Uterus (tissue), 4 donors: ENCODE measurements around the gene LDLRAD4. TPM values are rescaled to one million over a fixed set of nuclear protein-coding genes. Genes with fewer than 3 reads are reported as not detected.

Source experiments
- DNase-seq, 2 donors: peaks; one replicate each; pipeline ENCODE4 v3.0.0-alpha.2; 2019 to 2020
- H3K27ac ChIP-seq, 2 donors: fragments of 200-600 bp; sonication (generic); 1 replicate in 1 of 2; 2 replicates in 1 of 2; pipeline ENCODE4 v1.5.1; 2016 to 2018
- H3K27me3 ChIP-seq, 2 donors: fragments of 200-600 bp; sonication (generic); one replicate each; pipeline ENCODE4 v1.5.1; 2018 to 2019; ENCODE audit warnings: control low read depth in 1 of 2
- H3K36me3 ChIP-seq, 2 donors: fragments of 200-600 bp; sonication (generic); one replicate each; pipeline ENCODE4 v1.5.1; 2019; ENCODE audit warnings: control low read depth in 1 of 2
- H3K4me1 ChIP-seq, 2 donors: fragments of 200-600 bp; sonication (generic); one replicate each; pipeline ENCODE4 v1.5.1; 2018 to 2019; ENCODE audit warnings: control low read depth in 1 of 2
- H3K4me3 ChIP-seq, 2 donors: fragments of 200-600 bp; sonication (generic); 1 replicate in 1 of 2; 2 replicates in 1 of 2; pipeline ENCODE4 v1.5.1; 2018 to 2019; ENCODE audit warnings: mild to moderate bottlenecking in 1 of 2
- H3K9me3 ChIP-seq, 2 donors: fragments of 200-600 bp; sonication (generic); one replicate each; pipeline ENCODE4 v1.5.1; 2019; ENCODE audit warnings: control low read depth in 1 of 2
- POLR2A ChIP-seq, 2 donors: fragments of 450-650 bp; IDR thresholded peaks; one replicate each; pipeline ENCODE4 v1.6.1; 2016; ENCODE audit warnings: antibody characterized with exemption in 2 of 2, mild to moderate bottlenecking in 1 of 2, moderate library complexity in 1 of 2
- intact Hi-C: fragments of 100-400 bp; cut with DNase I; formaldehyde crosslinking; loops from one replicate; pipeline ENCODE4 v1.15.1; 2023; ENCODE audit warnings: low total_unique reads
- total RNA-seq, 4 donors: library from RNA; depleted of rRNA in 3 of 4; stranded (reverse); fragments of >200 nt in 3 of 4; gene quantifications; one replicate each; pipeline versions ENCODE4 v1.1.0 to v1.2.4, GENCODE V29; 2014 to 2023
- TF ChIP-seq, protein P1 (sequence below), 4 experiments: fragments of 200-600 bp in 2 of 4; fragments of 450-650 bp in 2 of 4; sonication (generic) in 2 of 4; IDR thresholded peaks; one replicate each; pipeline ENCODE4 v1.5.1; 2016 to 2019; ENCODE audit warnings: antibody characterized with exemption in 4 of 4, mild to moderate bottlenecking in 2 of 4, moderate library complexity in 1 of 4
- donor health status: DM: yes; HTN: yes; CAD: no.

The LDLRAD4 gene
- total RNA-seq, 4 donors from 2014 or later: 23.8 to 82.2 (median 39.3) TPM

DNA sequence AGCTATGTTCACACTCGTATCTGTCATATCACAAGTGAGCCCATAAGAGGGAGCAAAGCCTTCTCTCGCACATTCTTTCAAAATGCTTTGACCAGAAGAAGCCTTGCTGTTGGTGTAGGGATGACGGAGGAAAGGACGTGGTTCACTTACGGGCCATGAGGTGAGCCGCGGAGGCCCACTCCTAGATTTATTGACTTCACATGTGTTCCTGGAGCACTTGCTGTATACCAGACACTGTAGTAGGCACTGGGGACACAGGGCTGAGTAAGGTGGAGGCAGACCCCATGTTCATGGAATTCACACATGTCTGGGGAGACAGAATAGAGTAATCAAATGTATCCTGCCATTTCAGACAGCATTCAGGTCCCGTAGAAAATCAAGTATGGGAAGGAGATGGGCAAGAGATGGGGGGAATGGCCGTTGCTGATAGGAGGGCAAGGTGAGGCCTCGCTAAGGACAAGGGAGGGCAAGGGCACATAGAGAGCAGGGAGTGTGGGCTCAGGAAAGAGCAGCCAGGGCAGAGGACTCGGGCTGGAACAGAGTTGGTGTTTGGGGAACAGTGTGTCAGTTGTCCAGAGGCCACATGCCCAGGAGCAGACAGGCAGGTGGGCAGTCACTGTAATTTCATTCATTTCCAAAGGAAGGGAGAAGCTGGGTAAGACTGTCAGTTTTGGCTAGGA is 182.2 kb downstream of the LDLRAD4 start:
- no peak for DNase-seq
- no peak for TF ChIP-seq POLR2A (IDR thresholded peaks at IDR 0.05)
- TF ChIP-seq, protein P1, sequence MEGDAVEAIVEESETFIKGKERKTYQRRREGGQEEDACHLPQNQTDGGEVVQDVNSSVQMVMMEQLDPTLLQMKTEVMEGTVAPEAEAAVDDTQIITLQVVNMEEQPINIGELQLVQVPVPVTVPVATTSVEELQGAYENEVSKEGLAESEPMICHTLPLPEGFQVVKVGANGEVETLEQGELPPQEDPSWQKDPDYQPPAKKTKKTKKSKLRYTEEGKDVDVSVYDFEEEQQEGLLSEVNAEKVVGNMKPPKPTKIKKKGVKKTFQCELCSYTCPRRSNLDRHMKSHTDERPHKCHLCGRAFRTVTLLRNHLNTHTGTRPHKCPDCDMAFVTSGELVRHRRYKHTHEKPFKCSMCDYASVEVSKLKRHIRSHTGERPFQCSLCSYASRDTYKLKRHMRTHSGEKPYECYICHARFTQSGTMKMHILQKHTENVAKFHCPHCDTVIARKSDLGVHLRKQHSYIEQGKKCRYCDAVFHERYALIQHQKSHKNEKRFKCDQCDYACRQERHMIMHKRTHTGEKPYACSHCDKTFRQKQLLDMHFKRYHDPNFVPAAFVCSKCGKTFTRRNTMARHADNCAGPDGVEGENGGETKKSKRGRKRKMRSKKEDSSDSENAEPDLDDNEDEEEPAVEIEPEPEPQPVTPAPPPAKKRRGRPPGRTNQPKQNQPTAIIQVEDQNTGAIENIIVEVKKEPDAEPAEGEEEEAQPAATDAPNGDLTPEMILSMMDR (IDR thresholded peaks at IDR 0.05): no peak
- no peak overlapping the region for H3K27ac ChIP-seq
- no peak overlapping the region for H3K4me3 ChIP-seq
- no peaks in the 10 kb centered on the region for H3K4me1 ChIP-seq
- H3K27me3 ChIP-seq: no peaks in the 10 kb centered on the region
- intact Hi-C loops: no loop called here
- no peaks in the 10 kb centered on the region for H3K36me3 ChIP-seq
- H3K9me3 ChIP-seq: no peaks in the 10 kb centered on the region

DNA sequence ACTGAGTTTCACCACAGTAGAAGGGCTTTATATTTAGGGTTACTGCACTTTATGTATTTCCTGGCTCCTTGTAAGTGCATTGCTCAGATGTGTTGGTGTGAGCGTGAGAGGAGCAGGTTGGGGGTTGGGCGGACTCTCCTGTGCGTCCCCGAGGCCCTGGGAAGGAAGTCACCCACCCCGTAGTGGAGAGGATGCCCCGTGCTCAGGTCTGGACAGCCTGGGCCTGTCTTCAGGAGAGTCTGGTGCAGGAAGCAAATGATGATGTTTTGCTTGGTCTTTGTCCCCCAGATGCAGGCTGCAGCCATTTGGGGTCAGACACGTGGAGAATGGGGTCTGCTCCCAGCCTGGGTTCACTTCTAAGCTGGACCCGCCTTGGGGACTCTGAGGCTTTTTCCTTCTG is 182.8 kb downstream of the LDLRAD4 start:
- Histone ChIP-seq H3K4me1 (no peaks in the 10 kb centered on the region), H3K36me3 (no peaks in the 10 kb centered on the region), H3K4me3 (no peak overlapping the region), H3K27me3 (no peaks in the 10 kb centered on the region), H3K9me3 (no peaks in the 10 kb centered on the region), H3K27ac (no peak overlapping the region)
- no peak for TF ChIP-seq POLR2A (IDR thresholded peaks at IDR 0.05)
- TF ChIP-seq, protein P1 (IDR thresholded peaks at IDR 0.05): no peak
- no peak for DNase-seq
- intact Hi-C loops: no loop called here

DNA sequence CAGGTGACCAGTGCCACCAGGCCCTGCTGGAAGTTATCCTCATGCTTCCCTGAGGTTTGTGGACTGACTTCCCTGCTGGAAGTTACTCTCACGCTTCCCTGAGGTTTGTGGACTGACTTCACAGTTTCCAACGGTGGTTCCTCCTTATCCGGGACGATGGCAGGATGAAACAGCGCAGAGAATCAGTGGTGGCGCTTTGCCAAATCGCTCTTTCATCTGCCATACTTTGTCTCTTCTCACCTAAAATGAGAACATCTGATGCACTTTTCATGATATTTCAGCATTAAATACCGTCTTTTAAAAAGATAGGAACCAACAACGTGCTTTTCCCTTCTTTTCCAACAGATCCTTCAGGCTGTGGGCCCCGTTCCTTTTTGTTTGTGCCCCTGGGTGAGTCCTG is 183.3 kb downstream of the LDLRAD4 start:
- H3K4me1 ChIP-seq: no peaks in the 10 kb centered on the region
- no peaks in the 10 kb centered on the region for H3K27me3 ChIP-seq
- H3K27ac ChIP-seq: no peak overlapping the region
- intact Hi-C loops: no loop called here
- no peak for TF ChIP-seq POLR2A (IDR thresholded peaks at IDR 0.05)
- TF ChIP-seq, protein P1 (IDR thresholded peaks at IDR 0.05): no peak
- DNase-seq: no peak
- H3K9me3 ChIP-seq: no peaks in the 10 kb centered on the region
- no peaks in the 10 kb centered on the region for H3K36me3 ChIP-seq
- H3K4me3 ChIP-seq: no peak overlapping the region

DNA sequence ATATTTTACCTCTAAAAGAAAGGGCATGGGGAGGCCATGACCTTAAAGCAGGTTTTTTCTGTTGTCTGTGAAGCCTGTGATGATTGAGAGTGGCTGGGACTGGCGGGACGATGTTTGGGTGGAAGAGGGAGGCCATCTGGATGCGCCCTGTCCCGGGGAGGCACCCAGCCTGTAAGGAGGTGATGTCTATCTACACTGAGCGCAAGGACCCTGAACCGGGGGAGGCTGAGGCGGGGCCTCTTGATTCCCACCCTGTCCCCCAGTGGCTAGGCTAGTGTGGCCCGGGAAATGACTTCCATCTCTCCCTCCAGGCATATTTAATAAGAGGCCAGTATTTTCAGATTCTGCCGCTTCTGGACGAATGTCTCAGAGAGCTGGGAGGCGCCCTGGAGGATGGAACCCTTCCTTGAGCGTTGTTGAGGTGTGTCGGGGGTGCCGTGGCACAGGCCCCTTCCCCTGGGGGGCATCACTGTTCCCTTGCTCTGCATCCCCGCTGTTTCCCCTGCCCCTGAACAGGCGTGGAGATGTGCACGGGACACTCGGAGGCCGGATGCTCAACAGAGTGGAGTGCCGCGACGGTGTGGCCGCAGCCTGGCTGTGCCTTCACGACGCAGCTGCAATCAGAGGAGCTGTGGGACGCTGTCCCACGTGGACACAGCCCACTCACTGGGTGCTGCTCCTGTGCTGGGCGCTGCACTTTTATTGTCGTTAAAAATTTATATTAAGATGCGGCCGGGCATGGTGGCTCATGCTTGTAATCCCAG is 185.4 kb downstream of the LDLRAD4 start:
- Histone ChIP-seq H3K27ac (no peak overlapping the region), H3K4me3 (no peak overlapping the region), H3K9me3 (no peaks in the 10 kb centered on the region), H3K4me1 (no peaks in the 10 kb centered on the region), H3K27me3 (no peaks in the 10 kb centered on the region), H3K36me3 (no peaks in the 10 kb centered on the region)
- intact Hi-C loops: no loop called here
- no peak for TF ChIP-seq POLR2A (IDR thresholded peaks at IDR 0.05)
- TF ChIP-seq, protein P1 (IDR thresholded peaks at IDR 0.05): no peak
- DNase-seq: no peak

DNA sequence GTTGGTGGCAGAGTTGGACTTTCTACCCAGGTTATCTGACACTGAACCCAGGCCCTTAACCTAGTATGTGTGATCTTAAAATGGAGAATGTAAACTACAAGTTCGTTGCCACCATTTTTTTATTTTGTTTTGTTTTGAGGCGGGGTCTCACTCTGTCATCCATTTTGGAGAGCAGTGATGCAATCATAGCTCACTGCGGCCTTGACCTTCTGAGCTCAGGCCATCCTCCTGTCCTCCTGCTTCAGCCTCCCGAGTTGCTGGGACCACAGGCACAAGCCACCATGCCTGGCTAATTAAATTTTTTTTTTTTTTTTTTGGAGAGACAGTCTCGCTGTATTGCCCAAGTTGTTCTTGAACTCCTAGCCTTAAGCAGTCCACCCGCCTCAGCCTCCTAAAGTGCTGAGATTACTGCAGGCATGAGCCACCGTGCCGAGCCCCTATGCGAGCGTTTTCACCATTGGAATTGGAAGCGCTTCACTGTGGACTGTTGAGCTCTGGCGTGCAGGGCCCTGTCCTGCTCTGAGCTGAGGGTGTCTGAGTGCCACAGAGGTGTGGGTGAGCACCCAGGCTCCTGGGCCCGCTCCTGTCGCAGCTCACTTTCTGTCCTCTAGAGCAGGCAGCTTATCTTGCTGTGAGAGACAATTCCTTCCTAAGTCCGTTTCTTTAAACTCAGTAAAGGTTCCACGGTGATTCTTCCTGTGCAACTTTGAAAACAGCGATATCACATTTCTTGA is 186.9 kb downstream of the LDLRAD4 start:
- Histone ChIP-seq H3K9me3 (no peaks in the 10 kb centered on the region), H3K27ac (no peak overlapping the region), H3K4me1 (no peaks in the 10 kb centered on the region), H3K27me3 (no peaks in the 10 kb centered on the region), H3K36me3 (no peaks in the 10 kb centered on the region), H3K4me3 (no peak overlapping the region)
- TF ChIP-seq, protein P1 (IDR thresholded peaks at IDR 0.05): no peak
- intact Hi-C loops: no loop called here
- no peak for DNase-seq
